SK-N-SH (cell line): ENCODE data around the gene FIGNL1.

Experiments used
- CTCF ChIP-seq: fragments of 200-600 bp; sonication (generic); IDR thresholded peaks from 2 replicates; pipeline ENCODE4 v1.6.1; 2017; ENCODE audit warnings: antibody characterized with exemption, mild to moderate bottlenecking, moderate library complexity
- ELF1 ChIP-seq: IDR thresholded peaks from 2 replicates; pipeline ENCODE4 v1.4.0; 2012
- EP300 ChIP-seq, 2 experiments: IDR thresholded peaks; 2 replicates each; pipeline versions ENCODE4 v1.4.0 to v1.6.1; 2012; ENCODE audit warnings: borderline replicate concordance in 1 of 2, low read depth in 1 of 2, low read length in 1 of 2
- FOSL2 ChIP-seq: IDR thresholded peaks from 2 replicates; pipeline ENCODE4 v1.4.0; 2012; ENCODE audit warnings: low read depth, mild to moderate bottlenecking, moderate library complexity, borderline replicate concordance
- FOXJ3 ChIP-seq: sonication (generic); formaldehyde crosslinking; IDR thresholded peaks from 2 replicates; pipeline ENCODE4 v1.5.1; 2020; ENCODE audit warnings: mild to moderate bottlenecking, missing genetic modification reagents
- GABPA ChIP-seq: IDR thresholded peaks from 2 replicates; pipeline ENCODE4 v1.4.0; 2012; ENCODE audit warnings: low read depth, mild to moderate bottlenecking
- NFIC ChIP-seq: IDR thresholded peaks from 2 replicates; pipeline ENCODE4 v1.4.0; 2012; ENCODE audit warnings: borderline replicate concordance
- POLR2AphosphoS5 ChIP-seq: IDR thresholded peaks from 2 replicates; pipeline ENCODE4 v1.6.1; 2012; ENCODE audit warnings: low read depth, low read length
- REST ChIP-seq: IDR thresholded peaks from 2 replicates; pipeline ENCODE4 v1.6.1; 2012; ENCODE audit warnings: mild to moderate bottlenecking, low read depth, low read length, moderate library complexity
- RFX5 ChIP-seq: IDR thresholded peaks from 2 replicates; pipeline ENCODE4 v1.6.1; 2012; ENCODE audit warnings: mild to moderate bottlenecking, improper control_type of control experiment, low read length

DNA sequence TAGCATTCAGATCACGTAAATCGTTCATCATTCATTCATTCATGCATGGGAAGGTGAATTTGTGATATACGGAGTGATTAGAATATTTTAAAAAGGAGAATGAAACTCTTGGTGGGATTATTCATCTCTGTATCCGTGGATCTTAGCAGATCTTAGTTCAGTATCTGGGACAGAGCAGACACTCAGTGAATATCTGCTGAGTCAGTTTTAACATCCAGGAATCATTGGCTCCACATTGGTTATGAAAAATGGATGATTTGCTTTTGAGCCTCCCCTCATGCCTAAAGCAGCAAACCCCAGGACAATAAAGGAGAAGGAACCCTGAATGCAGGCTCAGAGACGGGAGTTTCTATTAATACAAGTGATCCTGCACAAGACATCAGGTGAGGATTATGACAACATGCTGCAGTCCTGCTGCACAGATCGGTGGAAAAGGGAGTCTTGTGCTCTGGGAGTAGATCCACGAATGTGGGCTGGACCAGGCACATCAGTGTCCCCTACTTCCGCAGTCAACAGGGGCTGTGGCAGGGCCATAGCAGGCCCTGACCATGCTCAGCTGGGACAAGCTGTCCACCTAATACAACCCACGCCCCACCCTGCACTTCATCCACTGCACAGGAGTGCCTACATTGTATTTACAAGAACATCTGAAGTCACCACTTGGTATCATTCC is 26.9 kb upstream of the FIGNL1 start:
- TF ChIP-seq REST = no peak
- no peak for TF ChIP-seq CTCF
- no peak for TF ChIP-seq FOSL2
- TF ChIP-seq RFX5 = no peak
- TF ChIP-seq POLR2AphosphoS5 = no peak
- TF ChIP-seq ELF1 = no peak
- TF ChIP-seq FOXJ3 (CRISPR knock-in tag) = no peak
- TF ChIP-seq EP300 (IDR thresholded peaks at IDR 0.05; ENCODE audit: borderline replicate concordance in 1 of 2, low read depth in 1 of 2, low read length in 1 of 2) = no peak
- TF ChIP-seq GABPA = no peak
- TF ChIP-seq NFIC = no peak
